Dermis blood vessel endothelial cell (primary cell): ENCODE results near the gene ARPC5. TPM values are rescaled to one million over a fixed set of nuclear protein-coding genes. Genes with fewer than 3 reads are reported as not detected.
"Not testable (repeated sequence)": the region's sequence is repeated elsewhere in the genome, so short reads cannot be mapped to it uniquely, and the experiment has no call there.

Experiments
- DNase-seq: peaks from one replicate; pipeline ENCODE4 v3.0.0; 2010
- total RNA-seq: library from RNA; depleted of rRNA; stranded (reverse); fragments of >200 nt; gene quantifications from 2 replicates; pipeline ENCODE4 v1.2.3, GENCODE V29; 2014

The ARPC5 gene
- total RNA-seq, result 172 and 229 TPM in 2 replicates

DNA sequence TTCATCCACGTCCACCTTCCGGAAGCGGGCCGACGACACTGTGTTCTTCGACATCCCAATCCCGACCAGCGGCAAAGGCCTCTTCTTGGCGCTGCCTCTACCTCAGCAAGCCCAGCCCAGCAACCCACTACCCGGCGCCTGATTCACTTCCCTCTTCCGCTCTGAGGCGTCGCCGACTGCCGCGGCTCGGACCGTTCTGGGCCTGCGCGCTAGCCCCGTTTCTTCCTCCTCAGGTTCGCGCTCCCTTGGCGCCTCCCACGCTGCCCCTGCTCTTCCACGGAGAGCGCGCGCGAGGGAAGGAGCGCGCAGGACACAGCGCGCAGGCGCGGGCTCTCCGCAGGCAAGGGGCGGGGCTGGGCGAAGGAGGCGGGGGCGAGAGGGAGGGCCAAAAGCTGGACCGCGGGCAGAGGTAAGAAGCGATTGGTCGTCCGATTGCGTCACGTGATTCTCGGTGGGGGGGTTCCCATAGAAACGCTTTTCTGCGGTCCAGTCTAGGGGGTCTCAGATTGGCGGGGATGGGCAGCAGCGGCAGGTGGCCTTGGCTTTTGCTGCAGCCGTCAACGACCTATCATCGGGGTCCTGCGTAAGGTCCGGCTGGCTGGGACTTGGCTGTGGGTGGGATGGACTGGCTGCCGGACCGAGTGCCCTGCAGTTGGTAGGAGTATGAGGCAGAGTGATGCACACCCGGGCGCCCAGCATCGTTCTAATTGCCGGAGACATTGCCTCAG, at the start of gene ARPC5:
Gene ARPC5 (minus strand): TSS at position 178 of the 728 bp plus-strand sequence. CDS start 124 bp downstream, at position 54.
- peak; percentile 99 for DNase-seq

DNA sequence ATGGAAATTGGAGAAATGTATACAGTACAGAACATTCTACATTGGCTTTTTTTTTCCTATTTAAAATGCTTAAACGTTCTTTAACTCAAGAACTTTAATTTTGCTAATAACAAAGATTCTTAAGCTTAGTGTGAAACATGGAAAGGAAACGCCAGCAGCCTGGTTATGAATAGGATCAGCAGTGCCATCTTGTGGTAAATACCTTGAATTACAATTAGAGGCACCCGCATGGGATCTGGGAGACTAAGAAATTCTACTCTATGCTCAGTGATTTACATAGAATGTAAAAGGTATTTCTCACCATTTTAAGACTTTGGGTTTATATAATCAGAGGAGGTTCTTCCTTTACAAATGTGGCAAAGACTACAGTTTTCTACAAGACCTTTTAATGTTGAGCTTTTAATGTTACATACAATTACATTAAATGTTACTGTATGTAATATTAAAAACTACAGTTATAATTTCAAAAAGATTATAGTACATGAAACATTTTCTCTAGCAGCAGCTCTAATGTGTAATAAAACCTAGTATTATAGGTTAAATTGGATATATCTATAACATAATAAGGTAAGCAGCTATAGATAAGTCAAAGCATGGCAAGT, 49.6 kb upstream of the ARPC5 start:
- peak; percentile 78 for DNase-seq

DNA sequence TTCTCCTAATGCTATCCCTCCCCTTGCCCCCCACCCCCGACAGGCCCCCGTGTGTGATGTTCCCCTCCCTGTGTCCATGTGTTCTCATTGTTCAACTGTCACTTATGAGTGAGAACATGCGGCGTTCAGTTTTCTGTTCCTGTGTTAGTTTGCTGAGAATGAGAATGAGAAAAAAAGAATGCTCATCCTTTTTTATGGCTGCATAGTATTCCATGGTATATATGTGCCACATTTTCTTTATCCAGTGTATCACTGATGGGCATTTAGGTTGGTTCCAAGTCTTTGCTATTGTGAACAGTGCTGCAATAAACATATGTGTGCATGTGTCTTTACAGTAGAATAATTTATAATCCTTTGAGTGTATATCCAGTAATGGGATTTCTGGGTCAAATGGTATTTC, 43.8 kb upstream of the ARPC5 start:
- not testable (repeated sequence) for DNase-seq

DNA sequence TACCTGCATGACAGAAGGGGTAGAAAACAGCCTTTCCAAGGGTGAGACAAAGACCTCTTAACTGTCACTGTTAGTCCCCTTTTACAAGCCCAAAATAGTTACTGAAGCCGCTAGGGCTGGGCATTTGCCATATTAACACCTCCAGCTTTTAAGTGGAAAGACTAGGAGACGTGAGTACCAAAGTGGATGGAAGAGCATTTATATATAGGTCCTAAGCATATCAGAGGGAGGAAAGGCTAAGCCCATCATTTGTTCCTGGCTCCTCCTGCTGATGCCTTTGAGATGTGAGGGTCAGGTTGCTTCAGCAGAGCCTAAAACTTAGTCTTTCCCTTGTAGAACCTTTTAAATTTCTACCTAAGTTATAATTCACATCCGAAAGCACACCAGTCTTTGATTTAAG, 43.2 kb upstream of the ARPC5 start:
- DNase-seq, result no peak

DNA sequence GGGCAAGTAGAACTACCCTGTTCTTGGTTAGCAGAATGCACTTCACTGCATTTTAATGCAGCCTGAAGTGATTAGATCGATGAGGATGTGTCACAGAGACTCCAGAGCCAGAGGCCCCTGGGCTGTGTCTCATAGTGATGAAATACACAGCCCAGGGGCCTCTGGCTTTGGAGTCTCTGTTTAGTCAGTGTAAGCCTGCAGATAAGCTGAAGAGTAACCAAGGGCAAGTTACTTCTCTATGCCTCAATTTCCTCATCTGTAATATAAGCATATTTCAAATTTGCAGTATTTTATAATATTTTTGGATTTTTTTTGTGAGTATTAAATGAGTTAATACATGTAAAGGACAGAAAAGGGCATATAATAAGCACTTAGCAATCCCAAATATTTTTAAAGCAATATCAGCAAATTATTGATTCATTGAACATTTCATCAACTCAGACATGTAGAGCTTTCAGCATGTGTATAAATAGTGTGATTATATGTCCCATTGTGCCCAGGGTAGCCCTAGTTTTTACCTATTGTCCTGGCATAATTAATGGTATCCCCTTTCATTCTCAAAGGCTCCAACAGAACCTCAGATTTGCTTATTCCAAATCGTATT, 41.1 kb upstream of the ARPC5 start:
- DNase-seq, result no peak

DNA sequence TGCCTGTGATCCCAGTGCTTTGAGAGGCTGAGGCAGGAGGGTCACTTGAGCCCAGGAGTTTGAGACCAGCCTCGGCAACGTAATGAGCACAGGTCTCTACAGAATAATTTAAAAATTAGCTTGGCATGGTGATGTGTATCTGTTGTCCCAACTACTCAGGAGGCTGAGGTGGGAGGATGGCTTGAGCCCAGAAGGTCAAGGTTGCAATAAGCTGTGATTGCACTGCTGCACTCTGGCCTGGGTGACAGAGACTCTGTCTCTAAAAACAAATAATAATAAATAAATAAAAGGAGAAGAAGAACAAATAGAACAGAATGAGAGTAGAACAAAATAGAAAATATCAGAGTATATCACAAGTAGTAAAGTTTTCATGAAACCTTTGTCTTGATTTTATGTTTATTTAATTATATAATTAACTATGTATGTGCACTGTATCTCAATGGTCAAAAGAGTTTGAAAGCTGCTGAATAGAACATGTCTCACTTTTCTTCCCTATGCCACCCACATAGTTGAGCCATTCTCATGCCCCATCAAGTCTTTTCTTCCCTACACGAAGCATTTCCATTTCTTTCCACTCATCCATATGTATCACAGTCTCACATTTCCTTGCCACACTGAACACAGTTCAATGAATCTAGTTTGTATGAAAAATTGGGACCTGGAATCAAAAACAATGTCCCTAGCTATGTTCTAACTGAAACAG, 40.5 kb upstream of the ARPC5 start:
- no peak for DNase-seq

DNA sequence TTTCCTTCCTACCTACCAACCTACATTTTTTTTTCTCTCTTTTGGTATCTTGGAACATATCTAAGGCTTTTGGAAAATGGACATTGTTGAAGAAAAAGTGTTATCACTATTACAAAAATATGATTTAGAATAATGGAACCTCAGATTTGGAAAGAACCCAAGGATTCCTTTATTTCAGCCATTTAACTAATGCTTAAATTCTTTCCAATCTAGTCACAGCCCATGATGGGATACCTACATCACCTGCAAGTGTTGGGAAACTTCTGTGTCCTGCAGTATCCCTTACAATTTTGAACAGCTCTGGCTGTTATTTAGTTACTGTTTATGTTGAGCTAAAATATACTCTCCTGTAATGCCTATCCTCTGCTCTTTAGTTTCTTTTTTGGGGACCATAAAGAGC, 39.8 kb upstream of the ARPC5 start:
- DNase-seq, result no peak

DNA sequence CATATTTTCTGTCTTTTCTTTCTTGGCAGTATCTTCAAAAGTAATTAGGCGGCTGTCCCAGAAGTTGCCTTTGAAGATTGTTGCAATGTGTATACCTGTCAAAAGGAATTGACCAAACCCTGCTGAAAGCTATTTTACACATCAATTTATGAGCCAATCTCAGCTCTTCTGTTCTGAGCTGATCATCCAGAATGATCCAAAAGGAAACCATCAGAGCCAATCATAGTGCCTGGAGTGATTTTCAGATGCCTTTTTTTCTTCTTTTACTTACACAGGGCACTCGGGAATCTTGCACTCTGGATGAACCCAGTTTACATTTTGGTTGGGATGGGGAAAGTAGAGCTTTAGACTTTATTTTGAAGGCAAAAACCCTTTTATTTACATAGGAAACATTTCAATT, 39.3 kb upstream of the ARPC5 start:
- DNase-seq, result no peak

DNA sequence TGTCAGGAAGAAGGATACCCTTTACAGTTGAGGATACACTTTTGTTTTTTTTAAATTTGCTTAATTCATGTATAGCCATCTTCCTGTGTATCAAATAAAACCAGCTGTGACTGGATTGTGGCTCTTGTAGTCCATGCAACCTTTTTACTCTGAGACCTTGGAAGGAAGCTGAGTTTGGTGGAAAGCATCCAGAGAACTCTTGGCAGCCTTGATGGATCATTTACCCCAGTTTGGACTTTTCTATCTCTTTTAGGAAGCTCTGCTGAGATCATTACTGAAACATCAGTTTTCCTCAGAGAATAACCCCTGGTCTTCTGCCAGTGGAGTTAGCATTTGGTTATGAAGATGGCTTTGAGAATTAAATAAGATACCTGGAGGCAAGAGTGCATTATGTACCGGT, 38.8 kb upstream of the ARPC5 start:
- DNase-seq, result no peak

DNA sequence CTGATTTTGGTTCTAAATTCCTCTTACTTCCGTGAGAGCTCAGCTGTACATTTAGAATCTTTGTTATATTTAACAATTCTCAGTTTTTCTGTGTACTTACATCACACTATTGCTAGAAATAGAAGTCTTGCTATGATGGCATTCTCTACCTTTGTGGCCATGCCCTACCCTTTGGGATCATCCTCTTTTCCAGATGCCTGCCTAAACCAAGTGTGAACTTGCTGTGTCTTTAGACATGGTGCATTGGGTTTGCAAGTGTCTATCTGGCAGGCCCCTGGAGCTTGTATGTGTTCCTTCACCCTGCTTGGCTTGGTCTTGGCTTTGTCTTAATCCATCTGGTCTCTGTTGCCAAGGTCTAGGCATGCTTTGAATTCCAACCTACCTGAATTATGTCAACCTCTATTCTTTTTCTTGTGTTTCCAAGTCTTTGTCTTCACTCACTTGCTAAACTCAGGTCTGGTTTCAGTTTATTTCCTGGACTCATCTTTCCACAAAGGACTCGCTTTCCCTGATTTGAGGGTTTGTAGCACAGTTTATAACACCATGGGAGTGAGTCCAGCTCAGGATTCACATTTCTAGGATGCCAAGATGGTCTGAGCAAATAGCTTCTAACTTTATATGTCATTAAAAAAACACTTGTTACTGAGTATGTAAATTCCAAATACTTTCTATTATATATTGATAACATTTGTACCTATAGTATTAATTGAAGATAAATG, 38.2 kb upstream of the ARPC5 start:
- DNase-seq, result no peak

DNA sequence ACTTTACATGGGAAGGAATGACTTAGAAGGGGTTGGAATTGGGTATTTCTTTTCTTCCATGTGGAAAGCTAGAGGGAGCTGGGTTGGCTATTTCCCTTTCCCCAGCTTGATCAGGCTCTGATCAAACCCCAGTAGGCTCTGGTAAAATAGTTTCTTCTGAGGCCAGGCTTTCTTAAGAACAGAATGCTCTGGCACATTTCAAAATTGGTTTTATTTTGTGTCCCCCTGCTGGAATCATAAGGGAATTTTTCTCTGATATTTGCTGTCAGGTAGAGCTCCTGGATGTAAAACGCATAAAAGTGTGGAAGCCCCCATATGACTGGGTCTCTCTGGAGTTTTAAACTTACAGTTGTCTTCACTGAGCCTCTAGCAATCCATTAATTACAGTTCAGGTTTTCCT, 34.6 kb upstream of the ARPC5 start:
- DNase-seq, result no peak

DNA sequence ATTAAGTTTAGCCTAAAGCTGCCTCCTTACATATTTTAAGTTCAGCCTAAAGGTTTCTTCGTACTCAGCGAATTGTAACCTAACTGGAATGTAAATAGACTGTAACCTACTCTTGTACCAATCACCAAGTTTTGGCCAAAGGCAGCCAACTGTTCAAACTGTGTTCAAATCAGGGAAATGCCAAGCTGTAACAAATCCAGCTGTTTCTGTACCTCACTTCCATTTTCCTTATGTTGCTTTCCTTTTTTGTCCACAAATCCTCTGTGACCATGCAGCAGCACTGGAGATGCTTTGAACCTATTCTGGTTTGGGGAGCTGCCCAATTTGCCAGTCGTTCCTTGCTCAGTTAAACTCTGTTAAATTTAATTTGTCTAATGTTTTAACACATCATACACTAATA, 20.8 kb upstream of the ARPC5 start:
- DNase-seq, result no peak

DNA sequence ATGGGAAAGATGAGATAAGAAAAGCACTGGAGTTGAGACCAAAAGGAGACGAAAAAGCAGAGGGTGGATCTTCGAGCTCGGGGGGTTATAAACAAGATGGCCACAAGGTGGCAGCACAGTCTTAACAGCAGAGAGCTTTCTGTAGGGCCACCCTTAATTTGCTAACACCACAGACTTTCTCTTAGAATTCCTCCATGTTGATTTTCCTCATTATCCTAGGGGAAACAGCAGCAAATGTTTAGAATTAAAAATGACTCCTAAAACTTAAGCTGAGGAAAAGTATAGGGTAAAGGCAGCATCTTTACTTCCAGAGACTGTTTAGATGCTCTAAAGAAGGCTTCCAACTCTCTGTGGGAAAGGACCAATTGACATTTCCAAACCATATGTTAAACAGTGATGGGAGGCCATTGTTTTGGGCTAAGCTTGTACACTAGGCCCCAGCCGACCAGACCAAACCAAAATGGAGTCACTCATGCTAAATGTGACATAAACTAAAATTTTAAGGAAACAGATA, 20.0 kb upstream of the ARPC5 start:
- peak; percentile 91 for DNase-seq

DNA sequence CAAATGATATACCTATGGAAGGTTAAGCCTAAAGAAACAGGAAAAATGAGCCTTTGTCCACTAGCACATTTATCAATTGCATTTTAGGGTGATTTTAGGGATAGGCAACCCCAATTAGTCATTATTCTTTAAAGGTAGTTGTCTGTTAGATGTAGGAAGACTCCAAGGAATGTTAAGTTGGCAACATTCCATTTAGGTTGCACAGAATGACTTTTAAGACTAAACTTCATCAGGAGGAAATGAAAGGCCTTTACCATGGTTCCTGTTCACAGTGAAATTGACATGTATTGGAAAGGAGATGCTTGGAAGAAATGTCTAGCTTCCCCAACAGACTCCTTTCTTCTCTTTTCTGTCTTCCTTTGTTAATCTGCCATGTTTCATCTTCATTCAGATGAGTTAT, 19.1 kb upstream of the ARPC5 start:
- peak; percentile 31 for DNase-seq

DNA sequence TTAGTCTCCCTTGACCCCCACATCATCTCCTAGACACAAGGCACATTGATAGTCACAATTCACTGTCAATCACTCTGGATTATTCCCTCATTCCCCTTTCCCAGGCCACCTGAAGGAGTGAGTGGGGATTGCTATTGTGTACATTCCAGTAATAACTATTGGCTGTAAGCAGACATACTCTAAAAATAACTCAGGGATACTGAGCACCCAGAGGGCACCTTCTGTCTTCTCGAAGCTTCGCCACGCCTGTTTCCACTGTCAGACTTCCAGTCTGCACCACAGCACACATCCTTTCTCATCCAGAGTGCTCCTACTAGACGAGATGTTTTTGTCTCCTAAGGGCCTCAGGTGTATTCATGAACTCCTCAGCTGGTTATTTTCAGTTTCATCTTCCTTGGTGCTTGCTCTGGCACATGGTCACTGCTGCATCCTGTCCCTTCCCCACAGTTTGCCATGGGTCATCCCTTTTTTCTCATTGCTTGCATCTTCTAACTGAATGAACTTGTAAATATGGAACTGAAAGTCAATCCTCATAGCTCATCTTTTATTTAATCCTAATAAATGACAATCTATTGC, 18.4 kb upstream of the ARPC5 start:
- DNase-seq, result no peak

DNA sequence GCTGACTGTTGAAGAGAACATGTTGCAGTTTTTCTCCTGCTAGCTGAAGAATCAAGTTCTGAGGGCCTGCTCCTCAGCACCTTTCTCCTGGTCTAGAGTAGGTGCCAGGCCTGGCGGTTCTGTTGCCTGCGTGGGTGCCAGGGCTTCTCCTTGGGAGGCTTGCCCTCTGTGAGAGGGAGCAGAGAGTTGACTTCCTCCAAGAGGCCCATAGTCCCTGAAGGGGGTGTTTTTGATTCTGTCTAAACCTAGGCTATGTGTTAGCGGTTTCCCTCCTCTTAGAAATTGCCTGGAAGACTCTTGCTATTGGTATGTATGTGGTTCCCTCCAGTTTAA, 17.8 kb upstream of the ARPC5 start:
- no peak for DNase-seq

DNA sequence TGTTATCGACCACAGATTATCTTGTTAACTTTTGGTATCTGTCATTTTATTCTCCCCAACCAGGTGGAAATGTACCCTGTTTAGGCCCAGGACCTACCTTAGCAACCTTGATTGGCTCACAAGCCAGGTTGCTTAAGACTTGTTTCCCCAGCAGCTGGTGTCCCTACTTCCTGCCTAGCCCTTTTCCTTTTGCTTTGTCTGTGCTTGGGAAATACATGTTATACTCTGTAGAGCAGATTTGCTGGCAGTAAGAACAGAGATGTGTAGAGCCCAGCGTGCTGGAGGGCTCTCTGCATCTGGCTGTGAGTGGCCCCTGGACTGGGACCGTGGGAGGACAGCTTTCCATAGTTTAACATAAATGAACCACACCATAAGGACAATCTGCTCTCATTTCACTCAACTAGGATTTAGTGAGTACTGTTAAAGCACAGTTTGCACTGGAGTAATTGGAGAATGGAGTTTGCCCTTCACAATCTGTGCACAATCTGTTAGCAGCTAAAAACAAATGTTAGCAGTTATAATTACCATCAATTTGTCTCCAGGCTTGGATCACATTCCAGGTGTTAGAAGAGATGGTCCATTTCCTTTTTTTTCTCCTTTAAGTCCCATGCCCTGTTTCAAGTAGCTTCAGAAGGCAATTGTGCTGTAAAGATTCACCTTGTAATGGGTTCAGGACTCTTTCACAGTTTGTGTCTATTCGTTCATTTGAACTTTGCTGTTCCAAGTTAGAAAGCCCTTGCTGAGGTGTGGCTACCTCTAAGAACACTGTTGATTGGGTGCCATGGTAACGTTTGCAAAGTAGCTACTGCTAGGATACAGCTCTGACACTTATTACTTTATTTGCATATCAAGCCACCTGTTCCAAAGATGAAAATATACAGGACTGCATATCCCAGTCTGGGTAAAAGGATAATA, 17.2 kb upstream of the ARPC5 start, which contains the start of gene APOBEC4:
Gene APOBEC4 (minus strand): TSS at position 770 of the 915 bp plus-strand sequence. CDS start 4,535 bp downstream, outside the sequence.
- DNase-seq, result peak; percentile 51

DNA sequence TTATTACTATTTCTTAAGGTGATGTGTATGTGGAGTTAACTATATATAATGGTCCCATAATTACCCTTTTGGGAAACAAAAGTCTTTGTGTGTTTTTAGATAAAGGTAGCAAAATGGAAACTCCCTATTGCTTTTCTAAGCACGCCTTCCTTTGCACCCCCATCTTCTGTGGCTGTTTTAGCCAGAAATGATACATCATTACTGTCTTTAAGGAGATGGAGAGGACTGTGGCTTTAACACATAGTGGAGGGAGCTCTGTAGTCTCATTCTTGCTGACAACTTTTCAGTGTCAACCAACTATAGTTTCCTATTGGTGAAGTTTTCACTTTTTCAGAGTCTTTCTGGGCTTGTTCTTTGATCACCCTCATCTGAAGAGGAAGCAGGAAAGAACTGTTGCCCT, 16.5 kb upstream of the ARPC5 start:
- DNase-seq, result no peak

DNA sequence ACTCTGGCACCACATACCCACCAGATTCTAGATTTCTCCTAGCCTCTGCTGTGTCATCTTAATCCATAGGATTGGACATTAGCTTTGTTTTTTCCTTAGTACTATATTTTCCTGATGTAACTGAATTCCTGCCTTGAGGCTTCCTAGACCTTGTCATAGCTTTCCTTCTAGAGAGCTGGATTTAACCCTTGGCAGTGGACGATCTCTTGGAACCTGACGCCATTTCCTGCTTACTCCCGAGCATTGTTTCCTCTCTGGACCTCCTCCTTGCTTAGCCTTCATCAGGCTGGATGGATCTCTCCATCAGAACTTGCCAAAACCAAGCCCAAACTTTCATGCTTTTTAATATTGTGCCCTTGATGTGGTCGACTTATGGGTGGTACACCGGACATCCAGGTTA, 16.0 kb upstream of the ARPC5 start:
- peak; percentile 63 for DNase-seq

DNA sequence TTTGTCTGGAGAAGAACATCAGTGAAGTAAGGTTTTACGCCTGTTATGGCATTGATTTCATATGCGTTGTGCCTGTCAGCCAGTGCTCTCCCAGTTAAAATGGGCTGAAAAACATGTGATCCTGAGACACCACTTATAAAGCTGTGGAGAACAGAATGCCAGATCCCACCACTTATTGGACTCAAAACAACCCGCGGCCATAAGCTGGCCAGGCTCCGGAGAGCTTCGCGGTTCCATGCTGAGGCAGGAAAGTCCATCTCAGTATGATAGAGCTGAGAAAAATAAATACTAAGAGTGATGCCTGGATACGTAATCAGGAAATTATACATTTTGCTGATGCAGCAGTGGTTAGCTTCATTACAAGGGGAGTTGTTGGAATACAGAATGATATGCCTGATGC, 12.5 kb upstream of the ARPC5 start:
- DNase-seq, result no peak

DNA sequence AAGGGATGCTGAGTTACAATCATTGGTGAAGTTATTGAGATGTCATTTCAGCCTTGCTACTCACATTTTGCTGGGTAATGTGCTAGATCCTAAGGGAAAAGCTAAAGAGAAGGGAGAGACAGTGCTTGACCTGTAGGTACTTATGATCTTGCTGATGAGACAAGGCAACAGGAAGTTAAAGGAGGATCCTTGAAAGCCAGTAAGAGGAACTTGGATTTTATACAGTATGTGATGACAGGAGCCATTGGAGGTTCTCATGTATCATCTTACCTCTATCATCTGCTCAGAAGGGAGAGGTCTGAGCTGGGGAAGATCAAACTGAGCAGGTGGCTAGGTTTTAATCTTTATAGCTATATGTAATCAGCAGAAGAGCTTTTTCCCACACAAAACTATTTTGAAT, 11.2 kb upstream of the ARPC5 start:
- no peak for DNase-seq
